ENCODE results near the gene EHF.

EHF gene

DNA sequence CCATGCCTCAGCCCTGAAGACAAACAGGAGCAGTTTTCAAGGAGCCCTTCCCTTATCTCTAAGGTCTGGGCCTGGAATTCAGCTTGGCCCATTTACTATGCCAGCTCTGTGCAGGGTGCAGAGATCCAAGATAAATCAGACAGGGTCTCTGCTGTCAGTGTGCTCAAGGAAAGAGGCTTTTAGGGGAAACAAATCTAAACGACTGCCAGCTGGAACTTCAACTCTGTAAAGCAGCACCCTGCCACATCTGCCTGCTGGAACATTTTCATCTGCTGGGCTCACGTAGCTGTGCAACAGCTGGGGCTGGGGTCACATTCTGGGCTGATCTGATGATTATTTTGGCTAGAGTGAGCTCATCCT lies 19.8 kb upstream of the EHF start:
- no peak for DNase-seq (ENCODE audit: low read depth)
- H3K4me3 ChIP-seq (ENCODE audit: low read depth, low read length), result no peak overlapping the region
- TF ChIP-seq, protein P1, sequence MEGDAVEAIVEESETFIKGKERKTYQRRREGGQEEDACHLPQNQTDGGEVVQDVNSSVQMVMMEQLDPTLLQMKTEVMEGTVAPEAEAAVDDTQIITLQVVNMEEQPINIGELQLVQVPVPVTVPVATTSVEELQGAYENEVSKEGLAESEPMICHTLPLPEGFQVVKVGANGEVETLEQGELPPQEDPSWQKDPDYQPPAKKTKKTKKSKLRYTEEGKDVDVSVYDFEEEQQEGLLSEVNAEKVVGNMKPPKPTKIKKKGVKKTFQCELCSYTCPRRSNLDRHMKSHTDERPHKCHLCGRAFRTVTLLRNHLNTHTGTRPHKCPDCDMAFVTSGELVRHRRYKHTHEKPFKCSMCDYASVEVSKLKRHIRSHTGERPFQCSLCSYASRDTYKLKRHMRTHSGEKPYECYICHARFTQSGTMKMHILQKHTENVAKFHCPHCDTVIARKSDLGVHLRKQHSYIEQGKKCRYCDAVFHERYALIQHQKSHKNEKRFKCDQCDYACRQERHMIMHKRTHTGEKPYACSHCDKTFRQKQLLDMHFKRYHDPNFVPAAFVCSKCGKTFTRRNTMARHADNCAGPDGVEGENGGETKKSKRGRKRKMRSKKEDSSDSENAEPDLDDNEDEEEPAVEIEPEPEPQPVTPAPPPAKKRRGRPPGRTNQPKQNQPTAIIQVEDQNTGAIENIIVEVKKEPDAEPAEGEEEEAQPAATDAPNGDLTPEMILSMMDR (IDR thresholded peaks at IDR 0.05; ENCODE audit: low read depth, low read length, missing control alignments), result no peak
- in situ Hi-C loops (cut with HindIII; ENCODE audit: low sequenced_read_pairs), result loop anchor here (25.0 kb wide), 1 partner anchor 286 kb away; no protein-coding TSS in a partner anchor

DNA sequence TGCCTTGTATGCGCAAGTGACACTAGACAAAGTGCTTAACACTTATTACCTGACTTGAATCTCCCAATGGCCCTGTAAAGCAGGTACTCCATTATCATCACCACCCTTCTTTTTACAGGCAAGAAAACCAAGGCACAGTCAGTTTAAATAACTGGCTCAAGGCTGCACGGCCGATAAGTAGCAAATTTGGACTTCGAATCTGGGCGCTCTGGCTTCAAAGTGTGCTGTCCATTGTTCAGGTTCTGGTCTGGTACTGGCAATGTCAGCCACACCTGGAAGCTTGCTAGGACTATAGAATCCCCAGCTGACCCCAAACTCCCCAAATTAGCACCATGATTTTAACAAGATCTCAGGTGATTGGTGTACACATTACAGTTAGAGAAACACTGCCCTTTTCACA lies 19.3 kb upstream of the EHF start:
- TF ChIP-seq, protein P1 (IDR thresholded peaks at IDR 0.05; ENCODE audit: low read depth, low read length, missing control alignments), result no peak
- in situ Hi-C loops (cut with HindIII; ENCODE audit: low sequenced_read_pairs), result loop anchor here (25.0 kb wide), 1 partner anchor 286 kb away; no protein-coding TSS in a partner anchor
- DNase-seq (ENCODE audit: low read depth), result no peak
- H3K4me3 ChIP-seq (ENCODE audit: low read depth, low read length), result no peak overlapping the region

DNA sequence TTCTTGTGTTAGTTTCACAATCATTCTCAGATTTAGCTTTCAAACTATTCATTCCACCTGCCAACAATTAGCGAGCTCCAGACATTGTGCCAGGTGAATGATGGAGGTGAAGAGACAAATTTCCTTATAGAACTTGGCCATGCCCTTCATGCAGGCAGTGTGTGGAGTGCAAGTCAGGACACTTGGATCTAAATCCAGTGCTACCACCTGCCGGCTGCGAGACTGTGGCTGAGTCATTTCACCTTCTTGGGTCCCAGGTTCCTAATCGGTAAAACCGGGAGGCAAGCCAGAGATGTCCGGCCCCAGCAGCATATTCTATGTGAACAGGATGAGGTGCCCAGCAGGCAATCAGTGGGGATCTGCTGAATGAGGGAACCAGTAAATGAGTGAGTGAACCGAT lies 18.6 kb upstream of the EHF start:
- in situ Hi-C loops (cut with HindIII; ENCODE audit: low sequenced_read_pairs), result loop anchor here (25.0 kb wide), 1 partner anchor 285 kb away; no protein-coding TSS in a partner anchor
- TF ChIP-seq, protein P1 (IDR thresholded peaks at IDR 0.05; ENCODE audit: low read depth, low read length, missing control alignments), result no peak
- no peak overlapping the region for H3K4me3 ChIP-seq (ENCODE audit: low read depth, low read length)
- no peak for DNase-seq (ENCODE audit: low read depth)

DNA sequence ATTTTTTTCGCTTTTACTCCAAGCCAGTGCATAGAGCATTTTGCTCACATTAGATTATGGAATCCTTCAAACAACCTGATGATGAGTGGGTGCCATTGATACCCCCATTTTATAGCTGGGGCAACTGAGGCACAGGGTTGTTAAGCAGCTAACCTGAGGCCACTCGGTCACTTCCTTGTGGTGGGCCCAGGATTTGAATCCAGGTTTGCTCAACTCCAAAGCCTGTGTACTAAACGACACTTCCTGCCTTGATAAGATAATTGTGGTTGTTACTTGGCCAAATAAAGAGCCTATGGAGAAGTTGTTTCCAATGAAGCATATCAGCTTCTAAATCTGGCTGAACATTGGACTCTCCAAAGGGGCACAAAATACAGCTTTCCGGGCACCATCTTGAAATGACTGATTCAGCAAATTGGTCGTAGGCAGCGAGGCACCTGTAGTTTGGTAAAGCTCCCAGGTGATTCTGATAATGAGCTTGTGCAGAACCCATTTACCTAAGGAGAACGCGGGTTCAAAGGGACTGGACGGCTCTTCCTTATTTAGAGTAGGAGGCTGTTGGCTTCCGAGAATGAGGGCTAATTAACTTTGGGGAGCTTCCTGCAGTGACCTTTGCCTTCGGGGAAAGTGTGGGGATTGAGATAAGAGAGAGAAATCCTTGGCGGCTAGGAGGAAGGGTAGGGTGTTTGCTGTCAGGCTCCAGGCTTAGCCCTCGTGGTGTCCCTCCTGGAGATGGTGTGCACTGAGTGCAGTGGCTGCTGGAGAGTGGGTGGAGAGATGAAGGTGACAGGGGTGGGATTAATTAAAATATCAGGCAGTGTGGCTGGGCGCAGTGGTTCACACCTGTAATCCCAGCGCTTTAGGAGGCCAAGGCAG lies 17.5 kb upstream of the EHF start:
- TF ChIP-seq, protein P1 (IDR thresholded peaks at IDR 0.05; ENCODE audit: low read depth, low read length, missing control alignments), result no peak
- no peak overlapping the region for H3K4me3 ChIP-seq (ENCODE audit: low read depth, low read length)
- no peak for DNase-seq (ENCODE audit: low read depth)
- in situ Hi-C loops (cut with HindIII; ENCODE audit: low sequenced_read_pairs), result loop anchor here (25.0 kb wide), 1 partner anchor 284 kb away; no protein-coding TSS in a partner anchor

DNA sequence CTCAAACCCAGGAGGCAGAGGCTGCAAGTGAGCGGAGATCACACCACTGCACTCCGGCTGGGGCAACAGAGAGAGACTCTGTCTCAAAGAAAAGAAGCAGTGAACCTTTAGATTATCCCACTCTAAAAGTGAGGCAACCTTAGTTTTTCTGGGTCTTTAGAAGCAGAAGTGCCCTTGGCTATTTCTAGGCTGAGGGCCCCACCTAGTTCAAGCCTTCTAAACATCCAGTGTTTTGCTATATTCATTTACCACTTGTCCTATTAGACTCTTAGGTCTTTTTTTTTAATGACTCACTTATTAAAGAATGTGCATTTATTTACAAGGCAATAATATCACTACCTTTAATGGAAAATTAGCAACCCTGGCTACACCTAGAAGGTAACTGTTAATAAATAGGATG lies 16.7 kb upstream of the EHF start:
- in situ Hi-C loops (cut with HindIII; ENCODE audit: low sequenced_read_pairs), result loop anchor here (25.0 kb wide), 1 partner anchor 283 kb away; no protein-coding TSS in a partner anchor
- DNase-seq (ENCODE audit: low read depth), result no peak
- TF ChIP-seq, protein P1 (IDR thresholded peaks at IDR 0.05; ENCODE audit: low read depth, low read length, missing control alignments), result no peak
- H3K4me3 ChIP-seq (ENCODE audit: low read depth, low read length), result no peak overlapping the region

DNA sequence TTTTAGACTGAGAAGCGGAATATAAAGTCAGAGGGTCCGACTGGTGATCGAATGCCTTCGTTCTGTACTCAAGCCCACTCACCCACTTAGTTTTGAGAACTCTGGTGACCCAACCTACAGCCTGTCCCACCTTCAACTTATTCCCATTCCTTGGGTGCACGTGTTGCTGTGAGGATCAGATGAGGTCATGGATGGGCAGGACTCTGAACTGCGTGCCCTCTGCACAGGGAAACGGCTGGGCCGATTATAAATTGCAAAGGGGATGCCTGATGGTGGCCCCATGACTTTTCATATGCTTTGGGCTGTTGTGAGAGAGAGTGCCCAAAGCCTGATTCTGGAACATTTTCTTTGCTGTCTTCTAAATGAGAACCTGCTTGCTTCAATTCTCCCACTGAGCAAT lies 16.0 kb upstream of the EHF start:
- in situ Hi-C loops (cut with HindIII; ENCODE audit: low sequenced_read_pairs), result loop anchor here (25.0 kb wide), 1 partner anchor 282 kb away; no protein-coding TSS in a partner anchor
- TF ChIP-seq, protein P1 (IDR thresholded peaks at IDR 0.05; ENCODE audit: low read depth, low read length, missing control alignments), result no peak
- DNase-seq (ENCODE audit: low read depth), result no peak
- H3K4me3 ChIP-seq (ENCODE audit: low read depth, low read length), result no peak overlapping the region

All from astrocyte of the cerebellum (primary cell).